Activated naive CD8-positive, alpha-beta T cell treated with anti-CD3 and anti-CD28 coated beads, Interleukin-2, amount 50 U/mL, for 24 hours (primary cell): ENCODE data around the gene MYO15B.
"Not testable (repeated sequence)": the region's sequence is repeated elsewhere in the genome, so short reads cannot be mapped to it uniquely, and the experiment has no call there.

Experiments
- ATAC-seq: fragments of 150-1000 bp; cut with Tn5 transposase; one replicate; pipeline ENCODE4 v1.10.0; 2021
- DNase-seq: peaks from one replicate; pipeline ENCODE4 v3.0.0; 2021
- H3K27ac Mint-ChIP-seq: one replicate; pipeline ENCODE4 v1.8.0; 2021; ENCODE audit warnings: mild to moderate bottlenecking, mixed read lengths
- H3K27me3 Mint-ChIP-seq: one replicate; pipeline ENCODE4 v1.8.0; 2021; ENCODE audit warnings: mixed read lengths
- H3K36me3 Mint-ChIP-seq: one replicate; pipeline ENCODE4 v1.8.0; 2021; ENCODE audit warnings: low read depth, mixed read lengths
- H3K4me1 Mint-ChIP-seq: one replicate; pipeline ENCODE4 v1.8.0; 2021; ENCODE audit warnings: mixed read lengths
- H3K4me3 Mint-ChIP-seq: one replicate; pipeline ENCODE4 v1.8.0; 2021; ENCODE audit warnings: mild to moderate bottlenecking, moderate library complexity, mixed read lengths
- H3K9me3 Mint-ChIP-seq: one replicate; pipeline ENCODE4 v1.8.0; 2021; ENCODE audit warnings: mixed read lengths

The MYO15B gene

GRCh38 chr17:75630071-75630917, 42.7 kb downstream of the MYO15B start:
- Mint-ChIP-seq H3K4me3 (no peak overlapping the region), H3K27me3 (no peaks in the 10 kb centered on the region), H3K27ac (no peak overlapping the region), H3K9me3 (no peaks in the 10 kb centered on the region), H3K4me1 (peaks cover 3% of the 10 kb centered on the region), H3K36me3 (no peaks in the 10 kb centered on the region)
- DNase-seq (no peak), ATAC-seq (no peak)

GRCh38 chr17:75631353-75631752, 43.8 kb downstream of the MYO15B start:
- ATAC-seq (no peak), DNase-seq (no peak)
- H3K27me3 Mint-ChIP-seq, result no peaks in the 10 kb centered on the region
- no peaks in the 10 kb centered on the region for H3K9me3 Mint-ChIP-seq
- H3K4me3 Mint-ChIP-seq, result no peak overlapping the region
- H3K27ac Mint-ChIP-seq, result no peak overlapping the region
- peaks cover 3% of the 10 kb centered on the region for H3K4me1 Mint-ChIP-seq
- no peaks in the 10 kb centered on the region for H3K36me3 Mint-ChIP-seq

GRCh38 chr17:75632428-75632827, 44.8 kb downstream of the MYO15B start:
- no peak for ATAC-seq
- Mint-ChIP-seq H3K27me3 (no peaks in the 10 kb centered on the region), H3K27ac (no peak overlapping the region), H3K36me3 (no peaks in the 10 kb centered on the region), H3K9me3 (no peaks in the 10 kb centered on the region), H3K4me3 (no peak overlapping the region), H3K4me1 (peaks cover 3% of the 10 kb centered on the region)
- DNase-seq, result no peak

GRCh38 chr17:75632863-75633485, 45.4 kb downstream of the MYO15B start, which contains the start of gene SMIM5:
Gene SMIM5, plus strand, starts transcription at chr17:75633434. Its CDS starts 6,768 bp downstream, at chr17:75640202.
- DNase-seq (peak; percentile 90), ATAC-seq (peak; percentile 70)
- H3K27ac Mint-ChIP-seq, result no peak within 1 kb of the TSS
- H3K4me1 Mint-ChIP-seq, result peaks cover 3% of the 10 kb centered on the region
- no peaks in the 10 kb centered on the region for H3K9me3 Mint-ChIP-seq
- no peaks in the 10 kb centered on the region for H3K27me3 Mint-ChIP-seq
- no peaks in the 10 kb centered on the region for H3K36me3 Mint-ChIP-seq
- H3K4me3 Mint-ChIP-seq, result no peak within 1 kb of the TSS

- ATAC-seq (peak; percentile 25), DNase-seq (peak; percentile 48)
- H3K9me3 Mint-ChIP-seq, result no peaks in the 10 kb centered on the region
- peaks cover 3% of the 10 kb centered on the region for H3K4me1 Mint-ChIP-seq
- no peak overlapping the region for H3K27ac Mint-ChIP-seq
- no peaks in the 10 kb centered on the region for H3K27me3 Mint-ChIP-seq
- no peak overlapping the region for H3K4me3 Mint-ChIP-seq
- no peaks in the 10 kb centered on the region for H3K36me3 Mint-ChIP-seq
Observed at GRCh38 chr17:75633486-75634375, 46.1 kb downstream of the MYO15B start.

- H3K27ac Mint-ChIP-seq, result no peak overlapping the region
- no peaks in the 10 kb centered on the region for H3K9me3 Mint-ChIP-seq
- peaks cover 3% of the 10 kb centered on the region for H3K4me1 Mint-ChIP-seq
- H3K4me3 Mint-ChIP-seq, result no peak overlapping the region
- no peaks in the 10 kb centered on the region for H3K27me3 Mint-ChIP-seq
- DNase-seq (no peak), ATAC-seq (no peak)
- H3K36me3 Mint-ChIP-seq, result no peaks in the 10 kb centered on the region
Observed at GRCh38 chr17:75634376-75634740, 46.8 kb downstream of the MYO15B start.

GRCh38 chr17:75634754-75635609, 47.4 kb downstream of the MYO15B start:
- Mint-ChIP-seq H3K9me3 (no peaks in the 10 kb centered on the region), H3K27me3 (no peaks in the 10 kb centered on the region), H3K36me3 (no peaks in the 10 kb centered on the region), H3K4me1 (peaks cover 3% of the 10 kb centered on the region), H3K27ac (no peak overlapping the region), H3K4me3 (no peak overlapping the region)
- ATAC-seq, result no peak
- DNase-seq, result no peak

GRCh38 chr17:75635610-75636202, 48.1 kb downstream of the MYO15B start:
- DNase-seq (no peak), ATAC-seq (no peak)
- Mint-ChIP-seq H3K36me3 (no peaks in the 10 kb centered on the region), H3K9me3 (no peaks in the 10 kb centered on the region), H3K27me3 (no peaks in the 10 kb centered on the region), H3K27ac (no peak overlapping the region), H3K4me1 (peaks cover 3% of the 10 kb centered on the region), H3K4me3 (no peak overlapping the region)

GRCh38 chr17:75636381-75637142, 49.0 kb downstream of the MYO15B start:
- Mint-ChIP-seq H3K27ac (no peak overlapping the region), H3K4me1 (peaks cover 3% of the 10 kb centered on the region), H3K36me3 (no peaks in the 10 kb centered on the region), H3K4me3 (no peak overlapping the region), H3K27me3 (no peaks in the 10 kb centered on the region), H3K9me3 (no peaks in the 10 kb centered on the region)
- DNase-seq, result no peak
- no peak for ATAC-seq

- Mint-ChIP-seq H3K27ac (no peak overlapping the region), H3K4me3 (no peak overlapping the region), H3K27me3 (no peaks in the 10 kb centered on the region), H3K9me3 (no peaks in the 10 kb centered on the region), H3K4me1 (peaks cover 3% of the 10 kb centered on the region), H3K36me3 (no peaks in the 10 kb centered on the region)
- ATAC-seq, result no peak
- no peak for DNase-seq
Observed at GRCh38 chr17:75637143-75637538, 49.5 kb downstream of the MYO15B start.

- Mint-ChIP-seq H3K4me3 (no peak overlapping the region), H3K27me3 (no peaks in the 10 kb centered on the region), H3K27ac (no peak overlapping the region), H3K36me3 (no peaks in the 10 kb centered on the region), H3K4me1 (peaks cover 3% of the 10 kb centered on the region), H3K9me3 (no peaks in the 10 kb centered on the region)
- ATAC-seq (no peak), DNase-seq (no peak)
Observed at GRCh38 chr17:75637551-75637950, 50.0 kb downstream of the MYO15B start.

- not testable (repeated sequence) for H3K27ac Mint-ChIP-seq, H3K9me3 Mint-ChIP-seq, H3K36me3 Mint-ChIP-seq, DNase-seq, H3K27me3 Mint-ChIP-seq, ATAC-seq, H3K4me3 Mint-ChIP-seq, H3K4me1 Mint-ChIP-seq
Observed at GRCh38 chr17:75638039-75638438, 50.4 kb downstream of the MYO15B start.

- Mint-ChIP-seq H3K9me3 (no peaks in the 10 kb centered on the region), H3K27me3 (no peaks in the 10 kb centered on the region), H3K27ac (no peak overlapping the region), H3K36me3 (no peaks in the 10 kb centered on the region), H3K4me3 (no peak overlapping the region), H3K4me1 (peaks cover 1% of the 10 kb centered on the region)
- no peak for DNase-seq
- no peak for ATAC-seq
Observed at GRCh38 chr17:75638893-75639292, 51.3 kb downstream of the MYO15B start.
